Suprapubic skin (tissue), 4 donors: ENCODE data around the gene RRBP1. TPM values are rescaled to one million over a fixed set of nuclear protein-coding genes. Genes with fewer than 3 reads are reported as not detected.

Source experiments
- DNase-seq, 2 donors: peaks; one replicate each; pipeline ENCODE4 v3.0.0-alpha.2; 2019; ENCODE audit warnings: low spot score in 2 of 2
- H3K27ac ChIP-seq: fragments of 200-600 bp; sonication (generic); one replicate; pipeline ENCODE4 v1.5.1; 2019
- H3K27me3 ChIP-seq: fragments of 200-600 bp; sonication (generic); one replicate; pipeline ENCODE4 v1.5.1; 2019
- H3K36me3 ChIP-seq: fragments of 200-600 bp; sonication (generic); one replicate; pipeline ENCODE4 v1.5.1; 2019
- H3K4me1 ChIP-seq: fragments of 200-600 bp; sonication (generic); one replicate; pipeline ENCODE4 v1.5.1; 2019
- H3K4me3 ChIP-seq: fragments of 200-600 bp; sonication (generic); one replicate; pipeline ENCODE4 v1.5.1; 2019; ENCODE audit warnings: mild to moderate bottlenecking
- H3K9me3 ChIP-seq: fragments of 200-600 bp; sonication (generic); one replicate; pipeline ENCODE4 v1.5.1; 2019
- CTCF ChIP-seq, 2 donors: fragments of 200-600 bp in 1 of 2; fragments of 450-650 bp in 1 of 2; sonication (generic) in 1 of 2; IDR thresholded peaks; one replicate each; pipeline ENCODE4 v1.5.1; 2016 to 2019; ENCODE audit warnings: antibody characterized with exemption in 2 of 2, mild to moderate bottlenecking in 1 of 2, moderate library complexity in 1 of 2
- EP300 ChIP-seq: sonication (generic); formaldehyde crosslinking; IDR thresholded peaks from one replicate; pipeline ENCODE4 v1.6.1; 2017; ENCODE audit warnings: antibody characterized with exemption
- POLR2A ChIP-seq, 2 donors: fragments of 450-650 bp; IDR thresholded peaks; one replicate each; pipeline ENCODE4 v1.6.1; 2017; ENCODE audit warnings: antibody characterized with exemption in 2 of 2, mild to moderate bottlenecking in 2 of 2, moderate library complexity in 2 of 2
- POLR2AphosphoS5 ChIP-seq, 3 donors: sonication (generic); formaldehyde crosslinking; IDR thresholded peaks; one replicate each; pipeline ENCODE4 v1.6.1; 2017; ENCODE audit warnings: antibody characterized with exemption in 3 of 3
- WGBS: methylation state at CpG from one replicate; pipeline ENCODE4 v1.1.5; 2018; 5-methylcytosine and 5-hydroxymethylcytosine counted together
- total RNA-seq, 4 donors: library from RNA; depleted of rRNA; stranded (reverse); fragments of >200 nt; gene quantifications; one replicate each; pipeline ENCODE4 v1.1.0, GENCODE V29; 2016

RRBP1 gene
- total RNA-seq, 4 donors from 2014 or later: 37.5 to 52.3 (median 41.3) TPM

- peaks cover 72% of the 10 kb centered on the region for H3K4me1 ChIP-seq
- H3K27ac ChIP-seq: no peak overlapping the region
- no peak overlapping the region for H3K4me3 ChIP-seq
- TF ChIP-seq POLR2A (IDR thresholded peaks at IDR 0.05) (no peak), CTCF (IDR thresholded peaks at IDR 0.05) (no peak), POLR2AphosphoS5 (IDR thresholded peaks at IDR 0.05) (no peak)
- WGBS: 56% methylated on average over 8 of the region's 8 CpGs
- no peaks in the 10 kb centered on the region for H3K9me3 ChIP-seq
- H3K27me3 ChIP-seq: no peaks in the 10 kb centered on the region
- DNase-seq: no peak
- peaks cover 3% of the 10 kb centered on the region for H3K36me3 ChIP-seq
Observed at GRCh38 chr20:17589161-17589834, 92.7 kb downstream of the RRBP1 start.

- Histone ChIP-seq H3K4me3 (no peak overlapping the region), H3K27ac (no peak overlapping the region), H3K36me3 (peaks cover 3% of the 10 kb centered on the region), H3K9me3 (no peaks in the 10 kb centered on the region), H3K4me1 (peaks cover 64% of the 10 kb centered on the region), H3K27me3 (no peaks in the 10 kb centered on the region)
- no peak for DNase-seq
- WGBS: 60% methylated on average over 3 of the region's 3 CpGs
- no peak for TF ChIP-seq CTCF (IDR thresholded peaks at IDR 0.05)
- TF ChIP-seq POLR2A (IDR thresholded peaks at IDR 0.05): no peak
- no peak for TF ChIP-seq POLR2AphosphoS5 (IDR thresholded peaks at IDR 0.05)
- TF ChIP-seq EP300: no peak
Observed at GRCh38 chr20:17587824-17588223, 94.2 kb downstream of the RRBP1 start.

DNA sequence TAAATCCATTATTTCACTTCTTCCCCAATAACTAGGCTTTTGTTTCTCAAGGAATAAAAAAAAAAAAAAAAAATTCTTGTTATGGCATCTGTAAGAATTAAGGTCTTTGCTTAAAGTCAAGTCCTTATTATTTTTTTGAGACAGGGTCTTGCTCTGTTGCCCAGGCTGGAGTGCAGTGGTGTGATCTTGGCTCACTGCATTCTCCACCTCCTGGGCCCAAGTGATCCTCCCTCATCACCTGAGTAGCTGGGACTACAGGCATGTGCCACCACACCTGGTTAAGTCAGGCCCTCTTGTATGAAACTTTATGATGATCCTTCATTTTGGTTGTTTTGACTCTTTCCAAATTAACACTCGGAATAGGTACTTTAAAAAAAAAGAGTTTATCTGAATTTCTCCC, 94.9 kb downstream of the RRBP1 start:
- Histone ChIP-seq H3K36me3 (peaks cover 3% of the 10 kb centered on the region), H3K27ac (no peak overlapping the region), H3K4me1 (peaks cover 65% of the 10 kb centered on the region), H3K27me3 (no peaks in the 10 kb centered on the region), H3K4me3 (no peak overlapping the region), H3K9me3 (no peaks in the 10 kb centered on the region)
- DNase-seq: no peak
- WGBS: 91% methylated on average over 1 of the region's 1 CpG
- no peak for TF ChIP-seq POLR2AphosphoS5 (IDR thresholded peaks at IDR 0.05)
- TF ChIP-seq POLR2A (IDR thresholded peaks at IDR 0.05): no peak
- TF ChIP-seq CTCF (IDR thresholded peaks at IDR 0.05): no peak
- no peak for TF ChIP-seq EP300

- Histone ChIP-seq H3K27me3 (no peaks in the 10 kb centered on the region), H3K4me3 (no peak overlapping the region), H3K36me3 (no peaks in the 10 kb centered on the region), H3K27ac (no peak overlapping the region), H3K9me3 (no peaks in the 10 kb centered on the region), H3K4me1 (peaks cover 58% of the 10 kb centered on the region)
- 87% methylated on average over 2 of the region's 2 CpGs for WGBS
- TF ChIP-seq CTCF (IDR thresholded peaks at IDR 0.05) (no peak), POLR2A (IDR thresholded peaks at IDR 0.05) (no peak), EP300 (no peak), POLR2AphosphoS5 (IDR thresholded peaks at IDR 0.05) (no peak)
- no peak for DNase-seq
Observed at GRCh38 chr20:17586250-17586649, 95.8 kb downstream of the RRBP1 start.

DNA sequence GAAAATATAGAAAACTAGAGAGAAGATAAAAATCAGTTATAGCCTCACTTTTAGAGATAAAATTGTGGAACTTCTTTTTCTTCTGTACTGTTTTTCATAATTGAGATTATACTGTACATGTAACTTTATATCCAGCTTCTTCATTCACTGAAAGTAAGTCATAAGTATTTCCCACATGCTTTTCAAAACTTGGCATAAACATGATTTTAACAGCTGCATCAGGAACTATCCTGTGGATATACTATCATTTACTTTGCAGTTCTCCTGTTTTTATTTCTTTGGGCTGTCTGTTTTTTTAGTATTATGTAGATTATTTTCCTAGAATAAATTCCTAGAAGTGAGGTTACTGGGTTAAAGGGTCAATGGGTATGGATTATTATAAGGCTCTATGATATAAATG, 97.4 kb downstream of the RRBP1 start:
- Histone ChIP-seq H3K9me3 (no peaks in the 10 kb centered on the region), H3K36me3 (no peaks in the 10 kb centered on the region), H3K4me1 (peaks cover 47% of the 10 kb centered on the region), H3K27ac (no peak overlapping the region), H3K27me3 (no peaks in the 10 kb centered on the region), H3K4me3 (no peak overlapping the region)
- no peak for DNase-seq
- TF ChIP-seq POLR2AphosphoS5 (IDR thresholded peaks at IDR 0.05): no peak
- TF ChIP-seq POLR2A (IDR thresholded peaks at IDR 0.05): no peak
- TF ChIP-seq EP300: no peak
- TF ChIP-seq CTCF (IDR thresholded peaks at IDR 0.05): no peak
